NCI-H2029 (cell line): ENCODE data around the gene TENT4A.
"Not testable (repeated sequence)": the region's sequence is repeated elsewhere in the genome, so short reads cannot be mapped to it uniquely, and the experiment has no call there.

Experiments used
- DNase-seq: peaks from one replicate; lab custom pipeline; 2025; lab: John Stamatoyannopoulos, UW

TENT4A gene

DNA sequence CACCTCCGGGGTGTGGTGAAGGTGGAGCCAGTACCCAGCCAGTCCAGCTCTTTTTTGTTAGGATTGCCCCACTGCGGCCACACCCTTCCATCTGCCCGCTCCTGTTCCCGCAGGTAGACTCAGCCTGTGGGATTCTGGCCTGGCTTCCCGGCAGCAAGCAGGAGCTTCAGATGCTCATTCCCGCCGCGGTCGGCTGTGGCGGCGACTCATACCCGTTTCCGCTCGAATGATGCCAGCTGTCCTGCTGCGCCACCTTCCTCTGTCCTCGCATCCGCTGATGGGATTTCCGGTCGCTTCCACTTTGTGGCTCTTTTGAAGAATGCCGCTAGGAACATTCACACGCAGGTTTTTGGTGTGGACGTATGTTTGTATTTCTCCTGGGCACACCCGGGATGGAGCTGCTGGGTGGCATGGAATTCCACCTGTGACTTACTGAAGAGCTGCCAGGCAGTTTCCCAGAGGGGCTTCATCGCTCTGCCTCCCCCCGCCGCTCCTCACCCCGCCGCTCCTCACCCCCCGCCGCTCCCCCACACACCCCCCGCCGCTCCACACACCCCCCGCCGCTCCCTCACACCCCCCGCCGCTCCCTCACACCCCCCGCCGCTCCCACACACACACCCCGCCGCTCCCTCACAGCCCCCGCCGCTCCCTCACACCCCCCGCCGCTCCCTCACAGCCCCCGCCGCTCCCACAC lies 60.3 kb downstream of the TENT4A start:
- DNase-seq, result peak; percentile 79

DNA sequence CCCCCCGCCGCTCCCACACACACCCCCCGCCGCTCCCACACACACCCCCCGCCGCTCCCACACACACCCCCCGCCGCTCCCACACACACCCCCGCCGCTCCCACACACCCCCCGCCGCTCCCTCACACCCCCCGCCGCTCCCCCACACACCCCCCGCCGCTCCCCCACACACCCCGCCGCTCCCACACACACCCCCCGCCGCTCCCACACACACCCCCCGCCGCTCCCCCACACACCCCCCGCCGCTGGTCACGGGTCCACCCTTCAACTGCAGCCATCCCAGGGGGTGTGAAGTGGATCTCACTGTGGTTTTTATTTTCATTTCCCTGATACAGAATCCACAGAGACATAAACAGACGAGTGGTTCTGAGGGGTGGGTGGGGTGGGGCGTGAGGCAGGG lies 61.0 kb downstream of the TENT4A start:
- not testable (repeated sequence) for DNase-seq

- no peak for DNase-seq
Observed at GRCh38 chr5:6774721-6775204, 61.5 kb downstream of the TENT4A start.

- no peak for DNase-seq
Observed at GRCh38 chr5:6775571-6775970, 62.3 kb downstream of the TENT4A start.

DNA sequence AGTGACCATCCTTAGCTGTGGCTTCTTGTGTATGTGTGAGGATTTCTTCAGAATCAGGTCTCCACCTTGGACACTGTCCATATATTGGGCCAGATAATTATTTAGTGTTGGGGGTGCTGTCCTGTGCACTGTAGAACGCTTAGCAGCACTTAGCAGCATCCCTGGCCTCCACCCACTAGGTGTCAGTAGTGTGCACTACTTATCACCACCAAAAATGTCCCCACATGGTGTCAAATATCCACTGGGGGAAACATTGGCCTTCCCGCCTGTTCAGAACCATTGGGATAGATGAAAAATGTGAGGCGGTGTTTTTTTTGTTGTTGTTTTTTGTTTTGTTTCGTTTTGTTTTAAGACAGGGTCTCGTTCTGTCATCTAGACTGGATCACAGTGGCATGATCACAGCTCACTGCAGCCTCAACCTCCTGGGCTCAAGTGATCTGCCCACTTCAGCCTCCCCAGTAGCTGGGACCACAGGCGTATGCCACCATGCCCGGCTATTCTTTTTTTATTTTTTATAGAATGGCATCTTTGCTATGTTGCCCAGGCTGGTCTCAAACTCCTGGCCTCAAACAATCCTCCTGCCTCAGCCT lies 67.7 kb downstream of the TENT4A start:
- DNase-seq, result no peak

DNA sequence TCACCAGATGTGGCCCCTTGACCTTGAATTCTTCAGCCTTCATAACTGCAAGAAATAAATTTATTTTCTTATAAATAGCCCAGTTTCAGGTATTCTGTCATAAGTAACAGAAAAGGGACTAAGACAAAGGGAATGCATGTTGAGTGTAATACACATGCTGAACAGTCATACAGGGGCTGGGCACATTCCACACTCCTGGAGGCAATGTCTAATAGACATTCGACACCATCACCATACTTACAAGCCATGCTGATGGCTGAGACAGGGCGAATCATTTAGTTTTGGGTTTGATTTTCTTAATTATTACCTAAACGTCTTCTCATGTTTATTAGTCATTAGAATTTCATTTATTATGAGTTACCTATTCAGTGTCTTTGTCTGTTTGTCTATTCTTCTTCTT lies 68.5 kb downstream of the TENT4A start:
- no peak for DNase-seq

- DNase-seq, result no peak
Observed at GRCh38 chr5:6783787-6784186, 70.6 kb downstream of the TENT4A start.

DNA sequence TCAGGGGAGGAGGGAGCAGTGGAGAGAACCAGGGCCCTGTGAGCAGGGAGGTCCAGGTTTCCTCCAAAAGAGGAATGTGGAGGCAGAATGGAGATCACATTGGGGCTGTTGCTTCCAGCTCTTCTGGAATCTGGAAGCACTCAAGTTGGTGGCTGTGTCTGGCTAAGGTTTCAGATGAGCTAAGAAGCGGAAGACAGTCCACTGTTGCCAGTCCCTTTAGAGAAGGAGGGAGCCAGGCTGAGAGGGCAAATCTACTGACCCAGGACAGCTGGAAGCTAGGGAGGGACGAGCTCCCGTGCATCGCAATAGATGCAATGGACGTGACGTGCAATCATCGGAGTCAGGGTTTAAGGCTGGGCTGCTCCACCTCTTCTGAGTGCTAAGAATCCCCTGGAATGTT lies 71.2 kb downstream of the TENT4A start:
- DNase-seq, result no peak

- DNase-seq, result no peak
Observed at GRCh38 chr5:6785161-6785860, 72.1 kb downstream of the TENT4A start.

DNA sequence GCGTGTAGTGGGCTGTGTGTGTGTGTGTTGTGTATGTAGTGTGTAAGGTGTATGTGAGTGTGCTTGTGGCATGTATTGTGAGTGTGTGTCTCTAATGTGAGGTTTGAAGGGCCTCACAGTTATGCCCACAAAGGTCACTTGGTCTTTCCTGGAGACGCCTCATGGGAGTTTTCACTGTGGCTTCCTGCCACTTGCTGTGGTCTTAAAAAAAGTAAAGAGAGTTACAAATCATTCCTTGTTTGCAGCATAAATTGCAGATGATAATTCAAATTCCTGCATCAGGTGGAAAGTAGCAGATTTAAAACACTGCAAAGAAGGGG lies 72.6 kb downstream of the TENT4A start:
- DNase-seq, result no peak

- DNase-seq, result no peak
Observed at GRCh38 chr5:6786786-6787495, 73.7 kb downstream of the TENT4A start.

GRCh38 chr5:6787941-6788340 lies 74.7 kb downstream of the TENT4A start:
- DNase-seq, result no peak

- no peak for DNase-seq
Observed at GRCh38 chr5:6788439-6788838, 75.2 kb downstream of the TENT4A start.

DNA sequence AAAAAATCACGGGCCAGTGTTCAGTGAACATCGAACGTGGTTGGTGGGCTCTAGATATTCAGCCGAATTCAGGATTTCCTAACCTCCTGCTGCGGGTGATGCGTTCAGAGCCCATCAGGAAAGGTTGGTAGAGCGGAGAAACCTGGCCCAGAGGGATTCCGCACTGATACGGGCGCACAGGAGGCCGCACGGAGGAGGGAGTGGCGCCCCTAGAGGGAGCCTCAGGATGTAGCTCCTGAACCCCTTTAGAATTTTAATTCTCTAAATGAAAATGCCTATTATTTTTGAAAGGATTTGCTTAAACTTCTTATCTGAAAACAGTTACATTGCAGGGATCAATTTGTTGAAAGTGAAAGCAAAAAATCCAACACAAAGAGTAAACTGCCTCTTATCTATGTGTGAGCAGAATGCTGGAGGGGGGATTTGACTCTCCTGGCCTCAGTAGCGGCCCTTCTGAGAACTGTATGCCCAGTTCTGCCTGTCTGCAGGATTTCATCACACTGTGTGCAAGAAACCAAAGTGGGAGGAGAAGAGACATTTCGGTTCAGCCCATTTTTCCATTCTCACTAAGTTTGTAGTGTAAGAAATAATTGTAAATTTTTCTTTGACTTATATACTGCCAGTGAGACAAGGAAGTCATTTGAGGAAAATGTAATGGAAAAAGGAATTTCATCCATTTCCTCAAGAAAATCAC lies 75.9 kb downstream of the TENT4A start:
- no peak for DNase-seq

- no peak for DNase-seq
Observed at GRCh38 chr5:6790346-6790865, 77.2 kb downstream of the TENT4A start.

DNA sequence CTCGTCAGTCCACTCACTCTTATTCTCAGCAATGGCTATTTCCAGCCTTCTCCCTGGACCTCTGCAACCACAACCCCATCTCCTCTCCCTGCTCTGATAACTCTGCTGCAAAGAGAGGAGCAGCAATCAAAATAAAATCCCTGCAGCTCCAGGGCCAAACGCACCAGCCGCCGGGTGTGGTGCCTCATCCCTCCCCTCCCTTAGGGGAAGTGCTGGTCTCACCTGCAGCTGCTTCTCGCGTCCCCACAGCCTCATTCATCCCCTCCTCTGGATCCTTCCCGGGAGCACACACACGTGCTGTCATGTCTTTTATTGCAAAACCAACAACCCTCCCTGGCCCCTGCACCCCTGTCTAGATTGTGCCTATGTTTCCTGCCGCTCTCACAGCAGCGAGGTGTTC lies 77.8 kb downstream of the TENT4A start:
- no peak for DNase-seq

DNA sequence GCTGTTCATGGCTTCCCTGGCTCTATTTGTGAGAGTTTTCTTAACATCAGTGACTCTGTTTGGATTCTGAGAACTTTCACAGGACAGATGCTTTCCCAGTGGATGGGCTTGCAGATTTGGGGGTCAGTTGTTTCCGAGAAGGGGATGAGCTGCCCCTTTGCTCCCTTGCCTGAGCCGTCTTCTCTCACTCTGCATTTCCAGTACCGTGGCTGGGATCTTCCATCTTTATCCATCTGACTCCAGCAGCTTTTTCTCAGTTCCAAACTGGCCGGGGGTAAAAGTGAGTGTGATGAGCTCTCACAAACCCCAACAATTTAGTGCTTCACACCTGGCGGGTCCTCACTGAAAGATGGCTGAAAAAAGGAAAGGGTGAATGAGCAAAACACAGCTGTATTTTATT lies 79.1 kb downstream of the TENT4A start:
- no peak for DNase-seq

GRCh38 chr5:6792911-6793471 lies 79.8 kb downstream of the TENT4A start:
- DNase-seq, result no peak

GRCh38 chr5:6801236-6801635 lies 88.0 kb downstream of the TENT4A start:
- DNase-seq, result no peak

DNA sequence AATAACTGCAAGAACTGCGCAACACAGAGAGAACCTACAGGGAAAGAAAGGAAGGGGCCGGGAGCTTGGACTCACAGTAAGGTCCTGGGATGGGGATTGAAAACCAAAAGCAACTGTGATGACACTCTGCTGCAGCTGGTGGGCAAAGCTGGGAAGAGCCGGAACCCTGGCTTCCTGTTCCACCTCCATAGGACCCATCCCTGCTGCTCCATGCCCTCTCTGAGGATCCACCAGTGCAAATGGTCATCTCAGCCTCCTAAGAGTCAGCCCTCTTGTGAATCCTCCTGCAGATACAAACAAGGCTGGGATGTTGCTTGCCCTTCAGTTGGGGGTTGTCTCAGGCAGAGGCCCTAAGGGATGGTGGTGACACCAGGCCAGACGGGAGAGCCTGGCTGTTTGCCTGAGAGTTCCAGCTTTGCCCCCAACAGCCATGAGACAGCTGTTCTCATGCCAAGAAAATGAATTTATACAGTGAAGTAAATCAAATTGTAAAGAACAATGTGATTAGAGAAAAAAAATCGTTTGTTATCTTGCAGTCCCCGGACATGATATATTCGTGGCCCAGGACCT lies 90.8 kb downstream of the TENT4A start:
- DNase-seq, result no peak

- DNase-seq, result no peak
Observed at GRCh38 chr5:6804766-6805501, 91.7 kb downstream of the TENT4A start.
